GM12801 (cell line): ENCODE measurements around the gene SBNO2.

Experiments
- CTCF ChIP-seq: IDR thresholded peaks from one replicate; pipeline ENCODE4 v1.5.1; 2011; ENCODE audit warnings: control low read depth; ENCODE audit not compliant: insufficient read length; ENCODE audit errors: extremely low read depth

The SBNO2 gene

DNA sequence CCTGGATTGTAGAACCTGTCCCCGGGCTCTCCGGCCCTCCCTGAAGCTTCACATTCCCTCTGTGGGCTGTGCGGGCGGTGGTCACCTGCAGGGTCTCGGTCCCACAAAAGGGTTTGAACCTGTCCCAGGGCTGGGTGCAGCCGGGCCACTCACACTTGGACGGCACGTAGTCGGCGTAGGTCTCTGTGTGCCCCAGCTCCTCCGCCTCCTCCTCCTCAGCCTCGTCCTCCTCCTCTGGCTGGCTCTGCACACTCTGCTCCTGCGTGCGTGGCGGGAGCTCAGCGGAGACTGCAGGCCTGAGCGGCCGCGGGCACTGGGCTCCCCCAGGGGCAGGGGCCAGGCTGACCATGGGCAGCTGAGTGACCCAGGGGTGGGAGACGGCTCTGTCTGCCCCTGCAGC, 50.7 kb downstream of the SBNO2 start:
- no peak for TF ChIP-seq CTCF

GRCh38 chr19:1122972-1123363, 51.1 kb downstream of the SBNO2 start:
- TF ChIP-seq CTCF: no peak

DNA sequence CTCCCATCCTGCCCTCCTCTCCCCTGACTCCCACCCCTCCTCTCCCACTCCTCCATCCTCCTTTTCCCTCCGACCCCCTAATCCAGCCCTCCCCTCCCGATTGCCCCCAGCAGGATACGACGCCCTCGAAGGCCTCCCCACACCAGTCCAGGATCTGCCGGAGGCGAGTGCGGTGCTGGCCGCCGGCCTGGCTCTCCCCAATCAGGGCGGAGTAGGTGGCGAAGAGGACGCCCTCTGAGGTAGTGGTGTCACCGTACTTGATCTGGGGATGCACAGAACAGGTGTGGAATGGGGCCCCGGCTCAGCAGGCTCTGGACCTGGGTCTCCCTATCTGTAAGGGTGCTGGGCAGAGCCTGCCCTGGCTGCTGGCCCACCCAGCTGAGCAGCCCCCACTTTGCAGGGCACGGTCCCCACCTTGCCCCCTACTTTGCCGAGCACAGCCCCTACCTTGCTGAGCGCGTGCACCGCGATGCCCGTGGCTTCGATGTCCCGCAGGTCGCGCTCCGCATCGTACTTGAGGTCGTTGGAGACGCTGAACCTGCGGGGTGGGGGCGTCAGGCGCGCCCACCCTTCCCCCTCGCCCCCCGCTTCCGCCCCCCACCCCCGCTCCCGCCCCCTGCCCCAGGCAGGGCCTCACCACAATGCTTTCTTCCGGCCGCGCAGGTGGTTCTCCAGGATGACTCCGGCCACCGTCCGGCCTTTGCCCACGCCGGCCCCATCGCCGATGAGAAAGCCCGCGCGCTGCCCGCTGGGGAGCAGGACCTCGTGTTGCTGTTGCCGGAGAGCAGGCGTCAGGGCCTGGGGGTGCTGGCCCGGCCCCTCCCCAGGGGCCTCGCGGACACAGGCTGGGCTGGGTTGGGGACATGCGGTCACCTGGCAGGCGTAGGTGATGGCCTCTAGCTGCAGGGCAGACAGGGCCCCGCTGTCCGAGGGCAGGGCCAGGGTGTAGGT, 51.8 kb downstream of the SBNO2 start:
- no peak for TF ChIP-seq CTCF

DNA sequence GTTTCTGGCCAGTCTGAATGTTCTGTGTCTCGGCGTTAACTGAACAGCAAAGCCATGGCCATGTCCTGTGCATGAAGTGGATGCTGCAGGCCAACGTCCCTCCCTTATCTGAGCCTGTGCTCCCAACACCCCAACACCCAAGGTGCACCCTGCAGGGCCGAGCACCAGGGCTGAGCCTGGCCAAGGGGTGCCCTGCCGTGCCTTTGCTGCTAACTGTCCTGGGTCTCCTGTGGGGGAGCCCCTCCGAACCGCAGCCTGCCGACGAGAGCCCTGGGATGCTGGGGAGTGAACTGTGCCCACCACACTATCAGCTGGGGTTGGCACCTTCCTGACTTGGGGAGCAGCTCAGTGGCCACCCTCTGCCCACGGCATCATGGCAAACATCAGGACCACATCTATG, 52.7 kb downstream of the SBNO2 start:
- TF ChIP-seq CTCF: no peak

DNA sequence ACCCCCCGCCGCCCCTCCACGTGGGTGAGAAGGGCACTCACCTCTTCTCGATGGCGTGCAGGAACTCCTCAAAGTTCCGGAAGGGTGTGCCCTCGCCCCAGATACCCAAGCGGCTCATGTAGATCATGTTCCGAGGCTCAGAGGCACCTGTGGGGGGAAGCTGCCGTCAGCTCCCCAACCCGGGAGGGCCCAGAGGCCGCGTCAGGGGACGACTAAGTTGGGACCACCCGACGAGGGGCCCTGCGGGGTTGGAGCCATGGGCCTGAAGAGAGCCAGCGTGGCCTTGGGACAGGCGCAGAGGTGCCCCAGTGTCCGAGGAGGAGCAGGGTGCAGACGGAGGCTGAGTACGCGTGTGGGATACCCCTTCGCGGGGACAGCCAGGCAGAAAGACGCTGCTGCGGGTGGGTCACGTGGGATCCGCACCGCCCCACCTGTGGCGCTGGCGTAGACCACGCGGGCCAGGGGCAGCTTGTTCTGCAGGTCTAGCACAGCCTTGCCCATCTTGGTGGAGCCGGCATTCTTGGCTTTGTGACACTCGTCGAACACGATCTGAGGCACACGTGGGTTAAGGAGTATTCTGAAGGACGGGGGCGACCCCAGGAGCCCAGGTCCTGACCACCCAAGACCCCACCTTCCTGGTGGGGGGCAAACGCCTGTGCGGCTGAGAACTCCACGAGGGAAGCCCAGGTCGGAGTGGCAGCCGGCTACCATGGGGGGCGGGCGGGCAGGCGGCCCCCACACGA, 54.4 kb downstream of the SBNO2 start:
- no peak for TF ChIP-seq CTCF

DNA sequence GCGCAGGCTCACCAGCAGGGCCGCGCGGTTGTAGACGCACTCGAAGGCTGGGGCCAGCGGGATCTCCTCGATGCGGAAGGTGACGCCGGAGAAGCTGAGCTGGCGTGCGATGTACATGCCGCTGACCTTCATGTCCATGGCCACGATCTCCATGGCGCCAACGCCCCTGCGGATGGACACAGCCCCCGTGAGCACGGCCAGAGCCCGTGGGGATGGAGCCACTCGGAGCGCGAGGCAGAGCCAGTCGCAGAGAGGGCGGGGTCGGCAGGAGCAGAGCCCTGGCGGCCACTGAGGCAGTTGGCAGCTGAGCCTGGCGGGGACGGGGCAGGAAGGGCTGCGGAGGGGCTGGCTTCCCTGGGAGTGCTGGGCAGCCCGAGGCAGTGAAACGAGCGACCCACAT, 55.1 kb downstream of the SBNO2 start:
- TF ChIP-seq CTCF: no peak

DNA sequence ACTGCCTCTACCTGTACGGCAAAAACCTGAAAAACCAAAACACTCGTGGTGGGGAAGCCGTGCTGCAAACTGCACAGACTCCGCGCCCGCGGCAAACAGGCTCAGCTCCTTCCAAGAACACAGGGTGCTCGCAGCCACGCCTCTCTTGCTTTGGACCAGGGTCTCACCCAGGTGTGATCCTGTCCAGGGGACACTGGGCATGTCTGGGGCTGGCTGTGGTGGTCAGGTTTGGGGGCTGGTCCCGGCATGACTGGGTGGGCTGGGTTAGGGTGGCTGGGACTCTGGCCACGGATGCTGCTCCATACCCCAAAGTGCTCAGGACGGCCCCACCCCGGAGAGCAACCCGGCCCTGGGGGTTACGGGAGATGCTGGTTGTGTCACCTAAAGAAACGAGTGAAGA, 56.4 kb downstream of the SBNO2 start:
- no peak for TF ChIP-seq CTCF
